KMS-11 (cell line): ENCODE results near the gene ADIPOR1.

ENCODE experiments used
- H2AFZ ChIP-seq: fragments of 200-600 bp; sonication (generic); 2 replicates; pipeline ENCODE4 v1.6.1; 2016; ENCODE audit warnings: antibody characterized with exemption, mixed run types, low read depth
- H3K27ac ChIP-seq: fragments of 200-600 bp; sonication (generic); 2 replicates; pipeline ENCODE4 v1.6.1; 2016; ENCODE audit warnings: mild to moderate bottlenecking, mixed run types
- H3K27me3 ChIP-seq: fragments of 200-600 bp; sonication (generic); 2 replicates; pipeline ENCODE4 v1.6.1; 2017; ENCODE audit warnings: mild to moderate bottlenecking, low read depth, mixed run types, moderate library complexity; ENCODE audit not compliant: insufficient read depth
- H3K36me3 ChIP-seq: fragments of 200-600 bp; sonication (generic); 2 replicates; pipeline ENCODE4 v1.6.1; 2017; ENCODE audit warnings: mild to moderate bottlenecking, mixed run types; ENCODE audit not compliant: insufficient read depth
- H3K4me1 ChIP-seq: fragments of 200-600 bp; sonication (generic); 2 replicates; pipeline ENCODE4 v1.6.1; 2016; ENCODE audit warnings: mild to moderate bottlenecking, low read depth, mixed run types; ENCODE audit not compliant: poor library complexity, severe bottlenecking
- H3K4me2 ChIP-seq: fragments of 200-600 bp; sonication (generic); 2 replicates; pipeline ENCODE4 v1.7.0; 2016; ENCODE audit warnings: mild to moderate bottlenecking, mixed run types
- H3K4me3 ChIP-seq: fragments of 200-600 bp; sonication (generic); IDR thresholded peaks from 2 replicates; pipeline ENCODE4 v1.6.1; 2017; ENCODE audit warnings: low read depth, low read length, mixed read lengths; ENCODE audit not compliant: insufficient read depth
- H3K79me2 ChIP-seq: fragments of 200-600 bp; sonication (generic); 2 replicates; pipeline ENCODE4 v1.6.1; 2016; ENCODE audit warnings: low read depth, mixed run types; ENCODE audit not compliant: insufficient read depth
- H3K9ac ChIP-seq: fragments of 200-600 bp; sonication (generic); 2 replicates; pipeline ENCODE4 v1.6.1; 2016; ENCODE audit warnings: mild to moderate bottlenecking, mixed run types
- H4K20me1 ChIP-seq: fragments of 200-600 bp; sonication (generic); 2 replicates; pipeline ENCODE4 v1.6.1; 2016; ENCODE audit warnings: mild to moderate bottlenecking, mixed run types; ENCODE audit not compliant: insufficient read depth
- TF ChIP-seq, protein P1 (sequence below): fragments of 200-600 bp; sonication (generic); conservative IDR thresholded peaks from 2 replicates; pipeline ENCODE4 v1.6.1; 2017; ENCODE audit warnings: low read depth, mild to moderate bottlenecking, antibody characterized with exemption, low read length, moderate library complexity, mixed read lengths

ADIPOR1 gene

DNA sequence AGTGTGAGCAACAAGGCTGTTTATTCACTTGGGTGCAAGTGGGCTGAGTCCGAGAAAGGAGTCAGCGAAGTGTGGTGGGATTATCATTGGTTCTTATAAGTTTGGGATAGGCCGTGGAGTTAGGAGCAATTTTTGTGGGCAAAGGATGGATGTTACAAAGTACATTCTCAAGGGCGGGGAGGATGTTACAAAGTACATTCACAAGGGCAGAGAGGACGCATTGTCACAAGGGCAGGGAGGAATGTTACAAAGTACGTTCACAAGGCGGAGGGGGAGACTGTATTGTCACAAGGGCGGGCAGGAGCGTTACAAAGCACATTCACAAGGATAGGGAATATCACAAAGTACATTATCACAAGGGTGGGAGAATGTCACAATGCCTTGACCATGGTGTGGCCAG, 43.9 kb upstream of the ADIPOR1 start:
- no peak overlapping the region for H3K9ac ChIP-seq
- no peak overlapping the region for H3K4me2 ChIP-seq
- H3K27ac ChIP-seq = no peak overlapping the region
- no peak overlapping the region for H2AFZ ChIP-seq
- no peaks in the 10 kb centered on the region for H3K79me2 ChIP-seq
- no peaks in the 10 kb centered on the region for H4K20me1 ChIP-seq
- no peaks in the 10 kb centered on the region for H3K36me3 ChIP-seq
- H3K27me3 ChIP-seq = no peaks in the 10 kb centered on the region
- H3K4me3 ChIP-seq = no peak overlapping the region
- peaks cover 4% of the 10 kb centered on the region for H3K4me1 ChIP-seq
- TF ChIP-seq, protein P1, sequence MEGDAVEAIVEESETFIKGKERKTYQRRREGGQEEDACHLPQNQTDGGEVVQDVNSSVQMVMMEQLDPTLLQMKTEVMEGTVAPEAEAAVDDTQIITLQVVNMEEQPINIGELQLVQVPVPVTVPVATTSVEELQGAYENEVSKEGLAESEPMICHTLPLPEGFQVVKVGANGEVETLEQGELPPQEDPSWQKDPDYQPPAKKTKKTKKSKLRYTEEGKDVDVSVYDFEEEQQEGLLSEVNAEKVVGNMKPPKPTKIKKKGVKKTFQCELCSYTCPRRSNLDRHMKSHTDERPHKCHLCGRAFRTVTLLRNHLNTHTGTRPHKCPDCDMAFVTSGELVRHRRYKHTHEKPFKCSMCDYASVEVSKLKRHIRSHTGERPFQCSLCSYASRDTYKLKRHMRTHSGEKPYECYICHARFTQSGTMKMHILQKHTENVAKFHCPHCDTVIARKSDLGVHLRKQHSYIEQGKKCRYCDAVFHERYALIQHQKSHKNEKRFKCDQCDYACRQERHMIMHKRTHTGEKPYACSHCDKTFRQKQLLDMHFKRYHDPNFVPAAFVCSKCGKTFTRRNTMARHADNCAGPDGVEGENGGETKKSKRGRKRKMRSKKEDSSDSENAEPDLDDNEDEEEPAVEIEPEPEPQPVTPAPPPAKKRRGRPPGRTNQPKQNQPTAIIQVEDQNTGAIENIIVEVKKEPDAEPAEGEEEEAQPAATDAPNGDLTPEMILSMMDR = no peak

DNA sequence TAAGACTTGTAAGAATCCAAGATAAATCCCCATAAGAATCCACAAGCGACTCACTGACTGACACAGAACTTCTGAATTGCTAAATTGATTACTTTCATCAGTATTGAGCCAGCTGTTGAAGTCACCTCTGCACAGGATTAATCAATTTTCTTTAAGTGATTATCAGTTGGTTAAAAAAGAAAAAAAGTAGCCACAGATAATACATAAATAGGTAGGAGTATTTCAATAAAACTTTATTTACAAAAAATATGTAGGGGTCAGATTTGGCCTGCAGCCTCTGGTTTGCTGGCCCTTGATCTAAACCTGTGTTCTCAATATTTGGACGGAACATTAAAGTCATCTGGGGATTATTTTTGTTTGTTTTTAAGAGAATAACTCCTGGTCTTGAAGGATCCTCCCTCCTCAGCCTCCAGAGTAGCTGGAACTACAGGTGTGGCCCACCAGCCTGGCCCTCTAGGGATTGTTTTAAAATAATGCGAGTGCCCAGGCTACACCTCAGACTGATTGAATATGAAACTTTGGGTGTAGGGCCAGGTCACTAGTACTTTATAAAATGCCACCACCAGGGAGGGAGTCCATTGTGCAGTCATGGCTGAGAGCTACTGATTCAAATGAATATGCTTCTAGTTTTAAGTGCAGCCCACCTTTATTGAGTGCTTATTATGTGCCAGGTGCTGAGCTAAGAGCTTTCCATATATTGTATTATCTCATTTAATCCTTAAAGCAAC, 42.3 kb upstream of the ADIPOR1 start:
- Histone ChIP-seq H3K9ac (no peak overlapping the region), H3K79me2 (no peaks in the 10 kb centered on the region), H3K27me3 (no peaks in the 10 kb centered on the region), H3K27ac (no peak overlapping the region), H3K4me1 (peaks cover 4% of the 10 kb centered on the region), H3K4me2 (no peak overlapping the region), H3K4me3 (no peak overlapping the region), H3K36me3 (no peaks in the 10 kb centered on the region), H2AFZ (peak overlapping the region; percentile 25; the same call in 1 of the 2 replicates), H4K20me1 (no peaks in the 10 kb centered on the region)
- TF ChIP-seq, protein P1 = no peak

DNA sequence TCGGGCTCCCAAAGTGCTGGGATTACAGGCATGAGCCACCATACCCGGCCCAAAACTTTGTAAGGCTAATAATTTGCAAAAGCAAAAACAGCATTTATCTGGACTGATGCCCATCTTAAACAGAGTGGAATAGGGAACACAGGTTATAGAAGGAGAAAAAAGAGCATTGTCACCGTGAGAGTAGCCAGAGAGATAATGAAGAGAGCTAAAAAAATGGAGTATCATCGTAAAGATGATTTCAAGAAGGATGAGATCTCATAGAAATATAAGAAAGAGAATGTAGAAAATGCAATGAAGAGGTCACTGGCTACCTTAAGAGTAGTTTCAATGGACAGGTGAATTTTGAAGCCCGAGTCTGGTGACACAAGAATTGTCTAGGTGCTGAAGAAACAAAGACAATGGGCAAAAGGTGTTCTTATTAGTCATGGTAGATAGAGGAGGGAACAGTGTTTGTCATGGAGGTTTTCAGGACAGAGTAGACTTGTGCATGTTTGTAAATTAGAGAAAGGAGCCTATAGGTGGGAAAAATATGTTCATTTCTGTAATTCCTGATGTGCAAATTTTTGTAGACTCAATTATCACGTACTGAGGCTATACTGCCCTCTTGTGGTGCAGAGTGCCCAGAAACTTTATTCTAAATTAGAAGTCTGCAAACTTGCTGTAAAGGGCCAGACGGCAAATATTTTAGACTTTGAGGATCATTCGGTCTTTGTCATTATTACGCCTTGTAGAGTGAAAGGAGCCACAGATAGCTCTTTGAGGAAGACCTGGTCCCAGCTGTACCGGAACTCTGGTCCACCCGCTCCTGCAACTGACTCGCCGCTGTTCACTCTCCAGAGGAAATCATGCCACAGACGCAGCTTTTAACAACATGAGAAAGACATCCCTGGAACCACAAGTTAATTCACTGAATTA, 41.0 kb upstream of the ADIPOR1 start:
- Histone ChIP-seq H3K27ac (no peak overlapping the region), H4K20me1 (no peaks in the 10 kb centered on the region), H3K27me3 (no peaks in the 10 kb centered on the region), H2AFZ (peak overlapping the region; percentile 25; the same call in 1 of the 2 replicates), H3K4me2 (no peak overlapping the region; the same call in 1 of the 2 replicates), H3K4me1 (peaks cover 4% of the 10 kb centered on the region), H3K9ac (no peak overlapping the region), H3K4me3 (no peak overlapping the region), H3K36me3 (no peaks in the 10 kb centered on the region), H3K79me2 (no peaks in the 10 kb centered on the region)
- TF ChIP-seq, protein P1 = peak; percentile 94

DNA sequence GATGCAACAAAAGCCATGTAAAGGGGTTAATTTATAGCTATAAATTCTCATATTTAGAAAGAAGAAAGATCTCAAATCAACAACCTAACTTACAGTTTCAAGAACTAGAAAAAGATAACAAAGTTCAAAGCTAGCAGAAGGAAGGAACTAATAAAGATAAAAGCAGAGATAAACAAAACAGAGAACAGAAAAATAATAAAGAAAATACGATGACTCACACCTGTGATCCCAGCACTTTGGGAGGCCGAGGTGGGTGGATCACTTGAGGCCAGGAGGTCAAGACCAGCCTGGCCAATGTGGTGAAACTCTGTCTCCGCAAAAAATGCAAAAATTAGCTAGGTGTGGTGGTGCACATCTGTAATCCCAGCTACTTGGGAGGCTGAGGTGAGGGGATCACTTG, 36.6 kb upstream of the ADIPOR1 start:
- TF ChIP-seq, protein P1 = no peak
- no peak overlapping the region for H3K9ac ChIP-seq
- no peak overlapping the region for H3K4me3 ChIP-seq
- H3K79me2 ChIP-seq = no peaks in the 10 kb centered on the region
- H4K20me1 ChIP-seq = no peaks in the 10 kb centered on the region
- H3K36me3 ChIP-seq = no peaks in the 10 kb centered on the region
- H2AFZ ChIP-seq = no peak overlapping the region
- no peak overlapping the region for H3K4me2 ChIP-seq
- no peak overlapping the region for H3K27ac ChIP-seq
- no peaks in the 10 kb centered on the region for H3K27me3 ChIP-seq
- peaks cover 4% of the 10 kb centered on the region for H3K4me1 ChIP-seq
